NCI-H226 (cell line): ENCODE results near the gene FNDC7.
"Not testable (repeated sequence)": the region's sequence is repeated elsewhere in the genome, so short reads cannot be mapped to it uniquely, and the experiment has no call there.

Source experiments
- DNase-seq: peaks from one replicate; pipeline ENCODE4 v3.0.0-alpha.2; 2015

Gene FNDC7

GRCh38 chr1:108699375-108700332 is 13.1 kb upstream of the FNDC7 start:
- DNase-seq: no peak

DNA sequence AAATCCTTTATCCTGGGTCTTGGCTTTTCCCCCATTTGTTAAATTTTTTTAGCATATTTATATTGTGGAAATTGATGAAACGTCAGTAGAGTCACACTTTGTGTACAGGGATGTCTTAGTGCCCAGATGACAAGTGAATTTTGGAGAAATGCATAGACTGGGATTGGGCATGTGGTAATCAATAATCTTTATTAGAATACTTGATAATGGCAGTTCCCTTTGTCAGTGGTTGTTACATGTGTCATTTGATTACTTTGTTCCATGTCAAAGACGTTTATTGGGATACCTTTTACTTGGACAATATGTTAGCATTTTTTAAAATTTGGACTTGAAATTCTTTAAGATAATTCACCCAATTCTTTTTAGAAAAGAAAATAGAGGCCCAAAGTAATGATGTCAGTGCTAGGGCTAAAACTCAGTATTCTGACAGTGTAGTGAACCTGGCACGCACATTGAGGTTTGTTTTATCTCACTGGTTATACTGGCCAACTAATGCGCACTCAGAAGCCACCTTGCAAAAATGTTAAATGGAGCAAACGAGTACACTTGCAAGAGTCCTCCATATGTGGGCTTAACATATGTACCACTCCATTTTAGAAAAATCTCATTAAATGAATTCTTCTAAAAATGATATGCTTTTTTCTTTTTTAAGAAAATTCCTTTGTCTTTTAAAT is 11.4 kb upstream of the FNDC7 start:
- DNase-seq: no peak

- DNase-seq: not testable (repeated sequence)
Measured at GRCh38 chr1:108702109-108702508, 10.6 kb upstream of the FNDC7 start.

GRCh38 chr1:108703939-108704338 is 8.8 kb upstream of the FNDC7 start:
- no peak for DNase-seq

GRCh38 chr1:108704496-108704895 is 8.2 kb upstream of the FNDC7 start:
- DNase-seq: peak; percentile 26

GRCh38 chr1:108706643-108707042 is 6.1 kb upstream of the FNDC7 start:
- DNase-seq: no peak

GRCh38 chr1:108708691-108709660 is 3.7 kb upstream of the FNDC7 start:
- DNase-seq: no peak

DNA sequence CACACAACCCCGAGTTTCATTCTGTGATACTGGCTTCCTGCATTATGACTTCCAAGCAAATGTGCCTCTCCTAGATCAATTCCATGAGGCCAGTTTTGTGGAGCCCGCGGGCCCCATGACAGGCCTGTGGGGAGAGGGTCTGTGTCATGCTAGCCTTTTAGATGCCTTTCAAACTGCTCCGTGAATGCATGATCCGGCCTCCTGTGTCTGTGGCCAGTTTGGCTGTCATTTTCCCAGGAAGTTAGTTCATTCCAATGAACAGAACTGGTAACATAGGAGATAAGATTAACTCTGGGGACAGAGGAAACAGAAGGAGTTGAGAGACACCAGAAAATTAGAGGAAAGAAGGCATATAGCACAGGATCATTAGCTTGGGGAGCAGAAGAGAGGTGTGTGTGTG is 3.2 kb downstream of the FNDC7 start:
- no peak for DNase-seq

DNA sequence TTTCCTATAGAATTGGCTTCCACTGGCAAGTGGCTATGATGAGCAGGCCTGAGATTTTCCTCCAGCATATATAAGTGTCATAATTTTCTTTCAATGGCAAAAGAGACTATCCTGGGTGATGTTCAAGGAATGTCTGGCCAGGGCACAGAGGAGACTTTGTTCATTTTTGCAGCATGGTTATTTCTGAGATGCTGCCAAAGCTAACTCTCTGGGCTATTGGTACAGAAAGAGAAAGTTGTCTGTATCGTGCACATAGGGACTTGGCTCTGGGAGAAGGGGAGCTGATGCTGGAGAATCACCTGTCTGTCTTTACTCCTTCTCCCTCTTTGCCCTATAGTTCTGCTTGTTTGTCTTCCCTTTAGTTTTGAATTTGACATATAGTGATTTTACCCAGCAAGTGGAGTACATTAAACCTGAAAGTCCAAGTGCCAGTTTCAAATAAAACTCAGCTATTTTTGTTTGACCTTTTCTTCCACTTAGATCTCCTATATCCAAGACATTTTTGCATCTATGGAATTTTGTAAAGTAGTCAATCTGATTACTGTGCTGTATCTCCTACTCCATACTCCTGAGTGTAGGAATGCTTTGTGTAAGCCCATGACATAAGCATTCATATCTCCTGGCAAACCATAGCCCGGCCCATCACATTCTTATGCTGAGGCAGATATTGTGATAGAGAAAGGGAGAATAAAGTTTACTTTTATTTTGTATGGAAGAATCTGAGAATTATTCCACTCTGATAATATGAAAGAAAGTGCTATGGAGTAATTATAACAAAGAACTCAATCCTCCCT is 3.9 kb downstream of the FNDC7 start:
- DNase-seq: peak; percentile 58

DNA sequence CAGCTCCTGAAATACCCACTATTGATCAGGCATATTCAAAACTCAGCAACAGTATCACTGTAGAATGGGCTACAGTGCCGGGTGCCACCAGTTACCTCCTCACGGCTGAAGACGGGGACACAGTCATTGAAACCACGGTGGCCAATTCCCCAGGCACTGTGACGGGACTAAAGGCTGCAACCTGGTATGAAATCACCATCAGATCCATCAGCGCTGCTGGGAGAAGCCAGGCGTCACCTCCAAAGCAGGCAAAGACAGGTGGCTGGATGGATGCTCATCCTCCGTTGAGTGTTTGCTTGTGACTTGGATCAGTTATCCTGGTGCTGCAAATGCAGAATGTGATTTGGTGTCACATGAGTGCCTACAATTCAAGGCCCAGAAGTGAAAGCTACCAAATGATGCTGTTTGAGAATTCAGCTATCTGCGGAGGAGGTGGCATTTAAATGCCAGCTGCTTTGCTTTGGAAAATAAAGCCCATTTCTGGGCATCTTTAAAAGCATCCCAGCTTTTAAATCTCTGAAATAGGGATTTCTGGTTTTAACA is 5.1 kb downstream of the FNDC7 start:
- DNase-seq: no peak

- DNase-seq: no peak
Measured at GRCh38 chr1:108718927-108719655, 6.4 kb downstream of the FNDC7 start.

DNA sequence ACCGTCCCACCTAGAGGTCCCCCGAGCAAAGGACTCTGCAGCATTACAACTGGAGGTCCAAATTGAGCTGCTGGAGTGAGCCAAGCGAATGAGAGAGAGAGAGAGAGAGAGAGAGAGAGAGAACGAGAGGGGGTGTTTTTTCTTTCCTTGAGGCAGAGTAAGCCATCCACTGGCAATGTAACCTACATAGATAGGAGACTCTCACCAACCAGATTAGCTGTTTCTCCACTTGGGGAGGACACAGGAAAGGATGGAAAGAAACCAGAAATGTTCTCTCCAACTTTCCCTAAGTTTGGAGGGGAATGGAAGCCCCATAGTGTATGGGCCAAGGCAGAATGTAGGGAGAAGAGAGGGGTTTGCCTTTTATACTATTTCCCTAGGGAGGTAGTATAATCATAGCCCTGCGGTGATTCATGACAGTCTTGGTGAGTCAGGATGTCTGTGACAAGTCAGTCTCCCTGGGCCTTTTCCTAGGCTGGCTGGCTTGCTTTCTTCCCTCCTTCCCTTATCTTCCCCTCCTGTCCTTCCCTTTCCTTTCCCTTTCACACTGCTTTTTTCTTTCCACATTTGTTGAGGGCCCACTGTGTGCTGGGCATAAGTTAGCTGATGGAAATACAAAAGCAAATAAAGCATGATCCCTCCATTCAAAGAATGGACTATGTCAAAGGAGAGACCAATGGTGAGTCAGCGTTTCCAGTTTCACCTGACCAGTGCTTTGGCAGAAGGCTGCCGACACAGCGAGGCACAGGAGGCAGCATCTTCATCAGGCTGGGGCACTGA is 7.1 kb downstream of the FNDC7 start:
- peak; percentile 74 for DNase-seq

DNA sequence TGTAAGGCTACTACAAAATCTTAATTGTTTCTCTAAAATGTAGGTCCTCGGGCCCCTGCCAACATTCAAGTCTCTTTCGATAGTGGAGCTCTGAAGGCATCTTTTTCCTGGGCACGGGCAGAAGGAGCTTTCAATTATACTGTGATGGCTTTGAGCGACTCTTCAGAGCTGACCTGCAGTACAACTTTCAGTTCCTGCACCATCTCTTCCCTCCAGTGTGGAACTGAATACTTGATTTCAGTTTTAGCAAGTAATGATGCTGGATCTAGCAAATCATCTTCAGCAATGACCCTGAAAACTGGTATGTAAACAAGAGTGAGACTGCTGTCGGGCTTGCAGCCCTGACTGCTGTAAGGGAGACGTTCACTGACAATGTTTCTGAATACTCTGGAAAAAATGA is 9.6 kb downstream of the FNDC7 start:
- DNase-seq: no peak

DNA sequence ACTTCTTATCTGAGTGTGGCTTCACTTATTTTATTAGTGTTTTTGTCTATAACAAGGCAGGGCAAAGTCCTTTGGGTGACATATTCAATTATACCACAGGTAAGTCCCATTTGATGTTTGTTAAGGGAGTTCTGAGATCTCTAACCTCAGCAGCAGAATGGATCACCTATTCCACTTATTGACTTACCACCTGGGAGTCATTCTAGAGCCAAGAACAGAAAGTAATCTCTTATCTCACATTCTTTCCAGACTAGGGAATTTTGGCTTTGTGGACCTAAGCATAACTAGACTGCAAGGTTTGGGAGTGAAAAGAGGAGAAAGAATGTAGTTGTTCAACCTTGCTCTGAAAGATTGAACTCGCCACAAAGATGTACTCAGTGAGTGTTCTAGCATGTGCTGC is 13.2 kb downstream of the FNDC7 start:
- DNase-seq: no peak

GRCh38 chr1:108728327-108728923 is 15.7 kb downstream of the FNDC7 start:
- no peak for DNase-seq

GRCh38 chr1:108729481-108729880 is 16.8 kb downstream of the FNDC7 start:
- no peak for DNase-seq

DNA sequence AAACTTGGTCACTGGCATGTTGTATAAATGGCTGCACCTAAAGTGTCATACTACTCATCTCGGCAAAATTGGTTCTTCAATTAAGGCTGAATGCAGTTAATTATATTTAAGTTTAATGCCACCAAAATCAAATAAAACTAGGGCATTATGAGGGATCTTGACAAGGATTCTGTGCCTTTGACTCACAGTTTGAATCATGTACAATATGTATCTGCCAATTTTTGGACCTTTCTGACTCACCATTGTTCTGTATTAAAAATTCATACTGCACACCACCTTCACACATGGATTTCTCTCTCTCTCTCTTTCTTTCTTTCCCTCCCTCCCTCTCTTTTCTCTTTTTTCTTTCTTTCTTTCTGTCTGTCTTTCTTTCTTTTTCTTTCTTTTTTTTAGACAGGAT is 19.7 kb downstream of the FNDC7 start:
- no peak for DNase-seq

- DNase-seq: no peak
Measured at GRCh38 chr1:108734171-108734865, 21.6 kb downstream of the FNDC7 start.

DNA sequence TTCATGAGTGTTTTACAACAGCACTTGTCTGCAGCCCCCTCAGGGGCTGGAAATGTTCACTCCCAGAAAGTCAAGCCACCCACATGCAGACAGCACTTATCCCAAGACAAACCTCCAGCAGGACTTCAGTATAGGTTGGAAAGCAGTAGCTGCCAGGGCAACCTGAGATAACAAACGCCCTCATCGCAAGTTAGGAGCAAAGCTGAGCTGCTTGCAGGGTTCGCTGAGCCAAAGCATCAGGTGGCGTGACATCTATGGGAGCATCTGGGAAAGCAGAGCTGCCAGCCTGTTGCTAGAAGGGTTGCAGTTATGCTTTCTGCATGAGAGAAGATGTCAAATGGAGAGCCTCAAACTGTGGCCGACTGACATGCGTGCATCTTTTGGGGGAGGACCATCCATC is 29.5 kb downstream of the FNDC7 start:
- no peak for DNase-seq
